Tibial nerve (tissue), 4 donors: ENCODE data around the gene MARCOL.

Experiments used
- EP300 ChIP-seq, 2 donors: sonication (generic); formaldehyde crosslinking; IDR thresholded peaks; one replicate each; pipeline ENCODE4 v1.6.1; 2017; ENCODE audit warnings: antibody characterized with exemption in 2 of 2, mild to moderate bottlenecking in 1 of 2
- POLR2A ChIP-seq, 2 donors: fragments of 450-650 bp; IDR thresholded peaks; one replicate each; pipeline ENCODE4 v1.6.1; 2017; ENCODE audit warnings: antibody characterized with exemption in 2 of 2, mild to moderate bottlenecking in 2 of 2, moderate library complexity in 2 of 2
- TF ChIP-seq, protein P1 (sequence below), 5 experiments: fragments of 200-600 bp in 3 of 5; fragments of 450-650 bp in 2 of 5; sonication (generic) in 3 of 5; IDR thresholded peaks; one replicate each; pipeline ENCODE4 v1.5.1; 2016 to 2019; ENCODE audit warnings: antibody characterized with exemption in 5 of 5, mild to moderate bottlenecking in 3 of 5, moderate library complexity in 2 of 5

DNA sequence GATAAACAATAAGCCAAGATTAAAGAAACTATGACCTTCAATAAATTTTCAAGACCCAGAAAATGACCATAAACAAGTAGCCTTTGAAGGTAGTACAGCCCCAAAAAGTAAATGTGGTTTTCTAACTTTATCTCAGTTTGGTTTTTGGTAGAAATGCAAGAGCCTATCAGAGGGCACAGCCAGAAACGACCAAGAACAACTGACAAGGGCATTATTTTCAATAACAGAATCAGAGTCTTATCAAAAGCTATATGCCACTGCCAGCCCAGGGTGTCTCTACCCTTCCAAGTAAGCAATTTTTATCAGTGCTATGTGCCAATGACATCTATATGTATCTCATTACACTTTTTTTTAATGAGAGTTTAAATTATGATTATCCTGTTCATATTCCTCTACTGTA is 47.3 kb upstream of the MARCOL start:
- TF ChIP-seq, protein P1, sequence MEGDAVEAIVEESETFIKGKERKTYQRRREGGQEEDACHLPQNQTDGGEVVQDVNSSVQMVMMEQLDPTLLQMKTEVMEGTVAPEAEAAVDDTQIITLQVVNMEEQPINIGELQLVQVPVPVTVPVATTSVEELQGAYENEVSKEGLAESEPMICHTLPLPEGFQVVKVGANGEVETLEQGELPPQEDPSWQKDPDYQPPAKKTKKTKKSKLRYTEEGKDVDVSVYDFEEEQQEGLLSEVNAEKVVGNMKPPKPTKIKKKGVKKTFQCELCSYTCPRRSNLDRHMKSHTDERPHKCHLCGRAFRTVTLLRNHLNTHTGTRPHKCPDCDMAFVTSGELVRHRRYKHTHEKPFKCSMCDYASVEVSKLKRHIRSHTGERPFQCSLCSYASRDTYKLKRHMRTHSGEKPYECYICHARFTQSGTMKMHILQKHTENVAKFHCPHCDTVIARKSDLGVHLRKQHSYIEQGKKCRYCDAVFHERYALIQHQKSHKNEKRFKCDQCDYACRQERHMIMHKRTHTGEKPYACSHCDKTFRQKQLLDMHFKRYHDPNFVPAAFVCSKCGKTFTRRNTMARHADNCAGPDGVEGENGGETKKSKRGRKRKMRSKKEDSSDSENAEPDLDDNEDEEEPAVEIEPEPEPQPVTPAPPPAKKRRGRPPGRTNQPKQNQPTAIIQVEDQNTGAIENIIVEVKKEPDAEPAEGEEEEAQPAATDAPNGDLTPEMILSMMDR (IDR thresholded peaks at IDR 0.05), result no peak
- TF ChIP-seq POLR2A (IDR thresholded peaks at IDR 0.05) (no peak), EP300 (IDR thresholded peaks at IDR 0.05) (no peak)
